Stimulated activated CD8-positive, alpha-beta memory T cell treated with anti-CD3 and anti-CD28 coated beads, Interleukin-7, amount 100 ng/mL, for 4 hours (primary cell): ENCODE results near the gene DLD.
"Not testable (repeated sequence)": the region's sequence is repeated elsewhere in the genome, so short reads cannot be mapped to it uniquely, and the experiment has no call there.

Experiments used
- DNase-seq, 2 donors: peaks; one replicate each; pipeline ENCODE4 v3.0.0-alpha.2; 2020; ENCODE audit warnings: low read depth in 2 of 2

Gene DLD

DNA sequence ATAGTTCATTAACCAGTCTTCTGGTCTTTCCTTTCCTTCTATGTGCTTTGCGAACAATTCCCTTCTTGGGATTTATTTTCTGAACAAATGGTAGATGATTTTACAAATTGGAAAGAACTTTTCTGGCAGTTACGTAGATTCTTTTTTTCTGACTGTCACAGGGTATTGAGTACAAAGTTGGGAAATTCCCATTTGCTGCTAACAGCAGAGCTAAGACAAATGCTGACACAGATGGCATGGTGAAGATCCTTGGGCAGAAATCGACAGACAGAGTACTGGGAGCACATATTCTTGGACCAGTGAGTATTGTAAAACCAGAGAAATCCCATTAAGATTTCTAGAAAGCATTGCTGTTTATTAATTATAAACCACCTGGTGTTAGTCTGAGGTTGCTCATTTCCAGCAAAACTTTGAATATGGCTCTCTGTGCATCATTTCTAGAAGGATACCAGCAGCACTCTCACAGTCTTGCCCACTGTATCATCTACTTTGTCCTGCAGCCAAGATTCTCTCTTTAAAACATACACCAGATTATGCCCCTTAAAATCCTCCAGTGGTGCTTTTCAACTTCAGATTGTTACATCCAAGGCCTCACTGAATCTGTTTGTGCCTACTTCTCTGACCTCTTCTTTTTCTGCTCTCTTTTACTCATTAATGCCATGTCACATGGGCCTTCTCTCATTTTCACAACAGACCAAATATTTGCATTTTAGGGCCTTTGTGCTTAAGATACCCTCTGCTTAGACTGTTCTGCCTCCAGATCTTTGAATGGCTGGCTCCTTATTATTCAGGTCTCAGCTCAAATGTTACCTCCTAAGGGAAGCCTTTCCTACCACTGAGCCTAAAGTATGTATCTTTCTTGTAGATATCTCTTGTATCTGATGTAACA lies 27.0 kb downstream of the DLD start:
- DNase-seq = no peak

DNA sequence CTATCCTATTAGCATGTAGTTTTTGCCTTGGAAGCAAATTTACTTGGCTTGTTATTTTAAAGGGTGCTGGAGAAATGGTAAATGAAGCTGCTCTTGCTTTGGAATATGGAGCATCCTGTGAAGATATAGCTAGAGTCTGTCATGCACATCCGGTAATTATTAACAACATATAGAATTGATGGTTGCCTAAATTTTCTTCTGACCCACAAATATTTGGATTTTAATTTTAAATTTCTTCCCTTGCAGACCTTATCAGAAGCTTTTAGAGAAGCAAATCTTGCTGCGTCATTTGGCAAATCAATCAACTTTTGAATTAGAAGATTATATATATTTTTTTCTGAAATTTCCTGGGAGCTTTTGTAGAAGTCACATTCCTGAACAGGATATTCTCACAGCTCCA lies 28.0 kb downstream of the DLD start:
- no peak for DNase-seq

- no peak for DNase-seq
Observed at GRCh38 chr7:107920048-107920772, 29.2 kb downstream of the DLD start.

GRCh38 chr7:107921826-107922225 lies 30.8 kb downstream of the DLD start:
- DNase-seq = not testable (repeated sequence)

- DNase-seq = no peak
Observed at GRCh38 chr7:107922886-107923285, 31.9 kb downstream of the DLD start.

GRCh38 chr7:107924841-107925504 lies 34.0 kb downstream of the DLD start:
- DNase-seq = no peak

DNA sequence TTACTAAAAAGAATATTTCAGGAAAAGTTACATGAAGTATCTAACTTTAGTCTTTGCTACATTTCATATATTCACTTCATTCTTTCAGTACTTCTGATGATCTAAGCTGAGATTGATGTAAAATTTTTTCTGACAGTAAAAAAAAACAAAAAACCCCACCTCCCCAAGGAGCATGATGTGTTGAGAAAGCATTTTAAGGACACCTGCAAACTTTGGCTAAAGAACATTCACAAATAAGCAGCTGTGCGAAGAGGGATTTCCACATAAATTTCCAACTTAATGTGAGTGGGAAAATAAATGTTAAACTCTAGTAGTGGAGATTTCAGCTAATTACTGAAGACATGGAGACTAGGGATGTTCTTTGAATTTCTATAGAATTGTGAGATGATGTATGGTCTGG lies 35.5 kb downstream of the DLD start:
- no peak for DNase-seq

GRCh38 chr7:107931740-107932515 lies 40.9 kb downstream of the DLD start:
- no peak for DNase-seq

- DNase-seq = no peak
Observed at GRCh38 chr7:107932805-107933204, 41.8 kb downstream of the DLD start.

DNA sequence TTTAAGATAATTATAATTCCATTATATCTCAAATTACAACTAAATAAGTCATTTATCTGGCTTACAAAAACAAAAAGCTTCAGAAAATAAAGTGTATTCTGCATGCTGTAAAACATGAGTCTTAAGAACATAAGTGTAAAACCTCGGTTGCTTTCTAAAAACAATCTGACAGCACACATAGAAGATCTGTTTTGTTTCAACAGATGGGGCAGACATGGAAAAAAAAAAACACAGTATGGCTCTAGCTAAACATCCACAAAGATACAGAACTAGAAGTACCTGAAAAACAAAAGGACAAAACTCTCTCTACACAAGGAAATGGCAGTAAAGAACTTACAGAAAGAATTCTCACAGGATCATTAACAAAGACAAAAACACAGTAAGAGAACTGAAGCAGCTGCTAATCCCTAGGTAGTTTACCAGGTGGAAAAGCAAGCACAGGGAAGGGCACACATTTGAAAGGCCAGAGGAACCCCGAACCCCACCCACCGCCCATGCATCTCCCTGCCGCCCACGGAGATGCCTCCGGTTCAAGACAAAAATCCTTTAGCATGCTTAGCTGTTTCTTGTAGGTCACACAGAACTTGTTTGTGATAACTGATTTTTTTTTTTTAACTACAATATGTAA lies 42.5 kb downstream of the DLD start:
- no peak for DNase-seq

DNA sequence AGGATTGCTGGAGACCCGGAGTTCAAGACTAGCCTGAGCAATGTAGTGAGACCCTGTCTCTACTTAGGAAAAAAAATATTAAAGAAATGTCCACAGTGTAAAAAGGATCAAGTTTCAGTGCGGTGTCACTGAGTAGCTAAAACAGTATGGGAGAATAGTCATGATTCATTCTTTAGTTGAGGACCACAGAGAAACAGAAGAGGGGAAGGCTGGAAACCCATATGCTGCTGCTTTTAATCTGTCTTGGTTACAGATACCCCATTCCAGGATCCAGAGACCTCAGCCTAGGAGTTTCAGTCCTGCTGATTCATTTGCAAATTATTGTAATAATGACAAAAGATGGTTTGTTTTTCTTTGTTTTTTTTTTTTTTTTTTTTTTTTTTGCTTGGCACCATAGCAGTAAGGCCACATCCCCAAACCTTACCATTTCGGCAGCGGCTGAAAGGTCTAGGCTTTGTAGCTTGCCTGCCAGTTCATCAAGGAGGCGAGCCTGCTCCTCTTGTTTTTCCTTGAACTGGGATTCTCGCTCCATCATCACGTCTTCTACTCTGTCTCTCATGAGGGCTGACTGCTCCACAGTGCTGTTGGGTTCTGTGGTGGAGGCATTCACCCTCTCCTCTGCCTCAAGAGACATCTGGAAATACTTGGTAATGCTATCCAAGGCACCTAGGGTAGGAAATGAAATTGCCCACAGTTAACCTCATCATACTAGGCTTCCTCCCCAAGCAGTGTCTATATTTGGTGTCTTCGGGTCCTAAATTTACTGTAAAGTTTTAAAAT lies 44.2 kb downstream of the DLD start:
- no peak for DNase-seq

DNA sequence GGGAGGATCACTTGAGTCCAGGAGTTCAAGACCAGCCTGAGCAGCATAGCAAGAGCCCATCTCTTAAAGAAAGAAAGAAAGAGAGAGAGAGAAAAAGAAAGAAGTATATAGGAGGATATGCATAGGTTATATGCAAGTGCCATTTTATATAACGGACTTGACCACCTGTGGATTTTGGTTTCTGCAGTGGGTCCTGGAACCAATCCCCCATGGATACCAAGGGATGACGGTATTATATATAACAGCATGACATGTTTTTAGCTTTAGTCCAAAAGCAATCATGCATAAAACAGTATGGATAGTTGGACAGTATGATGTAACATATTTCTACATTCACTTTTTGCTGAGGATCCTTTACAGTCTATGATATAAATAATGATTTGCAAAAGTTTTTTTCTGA lies 45.3 kb downstream of the DLD start:
- DNase-seq = no peak

- DNase-seq = no peak
Observed at GRCh38 chr7:107937531-107937930, 46.5 kb downstream of the DLD start.

DNA sequence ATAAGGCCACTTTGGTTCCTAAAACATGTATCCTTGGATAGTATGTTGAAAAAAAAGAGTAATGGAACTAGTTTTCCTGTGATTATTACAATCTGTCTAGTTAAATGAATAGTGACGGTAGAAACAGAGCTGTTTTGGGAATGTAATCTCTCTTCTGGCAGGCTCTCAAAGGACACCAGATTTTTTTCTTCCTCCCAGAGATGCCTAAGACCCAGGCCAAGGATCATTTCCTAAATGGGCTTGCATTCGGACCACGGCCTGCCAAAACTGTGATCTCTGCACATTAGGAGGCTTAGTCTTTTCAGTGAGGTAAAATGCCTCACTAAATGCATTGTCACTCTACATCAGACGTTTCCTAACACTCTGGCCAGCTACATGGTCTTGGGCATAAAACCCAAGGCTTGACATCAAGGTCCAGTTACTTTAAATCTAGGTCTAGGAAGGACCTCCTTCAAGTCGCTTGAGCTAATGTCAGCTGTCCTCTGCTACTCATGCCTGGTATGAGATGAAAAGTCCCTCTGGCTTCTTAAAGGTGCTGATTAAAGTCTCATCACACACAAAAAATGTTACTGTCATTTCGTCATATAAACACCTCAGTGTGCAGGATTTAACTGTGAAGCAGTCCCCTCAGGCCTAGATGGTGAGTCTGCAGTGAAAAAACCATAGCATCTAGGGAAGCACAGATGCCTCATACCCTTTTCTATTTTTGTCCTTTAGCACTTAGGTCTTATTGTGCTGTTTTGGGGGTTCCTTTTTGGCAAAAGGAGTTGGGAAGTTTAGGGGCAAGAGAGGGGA lies 47.7 kb downstream of the DLD start:
- no peak for DNase-seq

DNA sequence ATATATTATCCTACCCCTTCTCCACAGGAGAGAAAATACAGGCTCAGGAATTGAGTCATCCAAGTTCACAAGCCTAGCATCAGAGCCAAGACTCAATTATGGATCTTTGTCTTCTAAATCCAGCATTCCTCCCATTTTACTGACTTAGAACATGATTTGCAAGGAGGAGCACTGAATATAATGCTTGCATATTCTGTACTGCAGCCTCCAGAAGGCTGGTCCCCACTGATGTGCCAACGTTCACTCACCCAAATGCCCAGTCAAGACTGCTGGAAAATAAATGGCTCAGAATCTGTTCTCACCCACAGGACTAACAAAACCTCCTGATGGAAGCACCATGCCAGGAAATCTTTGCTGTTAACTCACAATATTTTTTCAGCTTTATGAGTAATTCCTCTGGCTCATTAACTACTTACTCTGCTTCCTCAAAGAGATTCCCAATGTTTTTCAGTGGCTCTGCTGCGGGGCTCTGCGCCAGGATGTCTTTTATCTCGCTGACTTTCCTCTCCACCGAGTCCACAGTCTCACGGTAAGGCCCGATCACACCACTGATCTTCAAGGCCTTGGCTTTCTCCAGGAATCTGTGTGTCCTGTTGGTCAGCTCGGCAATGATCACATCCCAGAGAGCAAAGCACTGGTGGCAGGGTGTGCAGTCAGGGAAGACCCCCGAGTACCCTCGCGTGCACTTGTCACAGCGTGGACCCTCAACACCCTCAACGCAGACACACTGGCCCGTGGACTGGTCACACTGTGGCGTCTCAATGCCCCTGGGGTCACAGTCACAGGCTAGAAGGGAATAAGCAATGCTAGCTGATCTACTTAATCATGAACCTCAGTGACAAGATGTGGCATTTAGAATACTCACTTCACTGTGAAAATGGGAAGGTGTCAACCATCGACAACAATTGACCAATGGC lies 48.8 kb downstream of the DLD start:
- no peak for DNase-seq

- DNase-seq = no peak
Observed at GRCh38 chr7:107940951-107941350, 50.0 kb downstream of the DLD start.

- DNase-seq = no peak
Observed at GRCh38 chr7:107943018-107943417, 52.0 kb downstream of the DLD start.

- DNase-seq = no peak
Observed at GRCh38 chr7:107944411-107945169, 53.6 kb downstream of the DLD start.
